OCI-LY3 (cell line): Measurements from ENCODE around the gene CHRNB1.
A peak's percentile ranks its signal among the peaks of the same experiment; 100 is the strongest.

Source experiments
- H2AFZ ChIP-seq: fragments of 200-600, 300-600 bp; shearing (Covaris generic); 2 replicates; pipeline ENCODE4 v1.6.0; 2014; ENCODE audit warnings: antibody characterized with exemption, low read depth, low read length
- H3K27ac ChIP-seq: fragments of 200-600, 300-600 bp; sonication (generic); 2 replicates; pipeline ENCODE4 v1.5.1; 2014; ENCODE audit warnings: mild to moderate bottlenecking, low read length, moderate library complexity, mixed read lengths
- H3K27me3 ChIP-seq: fragments of 200-600, 300-600 bp; sonication (generic); 2 replicates; pipeline ENCODE4 v1.6.1; 2014; ENCODE audit warnings: low read depth, low read length, mixed read lengths
- H3K36me3 ChIP-seq: fragments of 200-600, 300-600 bp; sonication (generic); replicated peaks from 2 replicates; pipeline ENCODE3; 2014; ENCODE audit warnings: low read depth, low read length, mixed read lengths
- H3K4me1 ChIP-seq: fragments of 300-600, 200-600 bp; sonication (generic); 2 replicates; pipeline ENCODE4 v1.6.1; 2014; ENCODE audit warnings: low read length, mixed read lengths
- H3K4me2 ChIP-seq: fragments of 200-600, 300-600 bp; sonication (generic); 2 replicates; pipeline ENCODE4 v1.6.1; 2014; ENCODE audit warnings: low read length, mixed read lengths
- H3K4me3 ChIP-seq: fragments of 300-600, 200-600 bp; sonication (generic); 2 replicates; pipeline ENCODE4 v1.5.1; 2014; ENCODE audit warnings: antibody characterized with exemption, mild to moderate bottlenecking, low read length, moderate library complexity
- H3K79me2 ChIP-seq: fragments of 300-600, 200-600 bp; shearing (Covaris generic); 2 replicates; pipeline ENCODE4 v1.6.1; 2014; ENCODE audit warnings: mild to moderate bottlenecking, low read length, mixed read lengths
- H3K9ac ChIP-seq: fragments of 300-600, 200-600 bp; shearing (Covaris generic); 2 replicates; pipeline ENCODE4 v1.6.0; 2014; ENCODE audit warnings: mild to moderate bottlenecking, low read length, moderate library complexity
- H3K9me3 ChIP-seq: fragments of 200-600, 300-600 bp; shearing (Covaris generic); 2 replicates; pipeline ENCODE4 v1.6.1; 2014; ENCODE audit warnings: low read length, mixed read lengths; ENCODE audit not compliant: insufficient read depth
- H4K20me1 ChIP-seq: fragments of 200-600, 300-600 bp; sonication (generic); 2 replicates; pipeline ENCODE4 v1.6.1; 2016; ENCODE audit warnings: low read length, mixed read lengths; ENCODE audit not compliant: insufficient read depth
- CTCF ChIP-seq: fragments of 200-600, 300-600 bp; sonication (generic); IDR thresholded peaks from 2 replicates; pipeline ENCODE4 v1.5.1; 2014; ENCODE audit warnings: antibody characterized with exemption, low read length, low read depth
- EZH2phosphoT487 ChIP-seq: fragments of 200-600 bp; shearing (Covaris generic); IDR thresholded peaks from 2 replicates; pipeline ENCODE4 v1.6.1; 2018; ENCODE audit warnings: antibody characterized with exemption, mixed run types, low read depth

Gene CHRNB1

GRCh38 chr17:7483255-7484066 is 38.6 kb downstream of the CHRNB1 start:
- H3K36me3 ChIP-seq = no peaks in the 10 kb centered on the region
- peaks cover 20% of the 10 kb centered on the region for H3K4me1 ChIP-seq
- no peak for TF ChIP-seq CTCF
- TF ChIP-seq EZH2phosphoT487 = no peak
- H4K20me1 ChIP-seq = peaks cover 13% of the 10 kb centered on the region
- H3K27me3 ChIP-seq = no peaks in the 10 kb centered on the region
- H3K79me2 ChIP-seq = peaks cover 54% of the 10 kb centered on the region
- peak overlapping the region; percentile 100 for H3K4me3 ChIP-seq
- H3K4me2 ChIP-seq = peak overlapping the region; percentile 85
- no peaks in the 10 kb centered on the region for H3K9me3 ChIP-seq
- H3K9ac ChIP-seq = peak overlapping the region; percentile 100
- H2AFZ ChIP-seq = peak overlapping the region; percentile 71; the same call in 1 of the 2 replicates
- H3K27ac ChIP-seq = peak overlapping the region; percentile 93

- peak within 1 kb of the TSS; percentile 88 for H3K4me2 ChIP-seq
- H3K79me2 ChIP-seq = peaks cover 54% of the 10 kb centered on the region
- H3K4me3 ChIP-seq = peak within 1 kb of the TSS; percentile 100
- no peaks in the 10 kb centered on the region for H3K9me3 ChIP-seq
- no peaks in the 10 kb centered on the region for H3K27me3 ChIP-seq
- TF ChIP-seq EZH2phosphoT487 (no peak), CTCF (no peak)
- H3K36me3 ChIP-seq = no peaks in the 10 kb centered on the region
- peaks cover 18% of the 10 kb centered on the region for H4K20me1 ChIP-seq
- peaks cover 18% of the 10 kb centered on the region for H3K4me1 ChIP-seq
- peak within 1 kb of the TSS; percentile 71; the same call in 1 of the 2 replicates for H2AFZ ChIP-seq
- H3K27ac ChIP-seq = peak within 1 kb of the TSS; percentile 93
- peak within 1 kb of the TSS; percentile 100 for H3K9ac ChIP-seq
Measured at GRCh38 chr17:7484067-7484918, 39.4 kb downstream of the CHRNB1 start, which contains the start of gene POLR2A. Gene POLR2A (plus strand): TSS chr17:7484366.

- Histone ChIP-seq H2AFZ (no peak overlapping the region), H3K27ac (peak overlapping the region; percentile 93), H4K20me1 (peaks cover 23% of the 10 kb centered on the region), H3K4me3 (peak overlapping the region; percentile 100), H3K9ac (peak overlapping the region; percentile 100), H3K4me1 (peaks cover 17% of the 10 kb centered on the region), H3K9me3 (no peaks in the 10 kb centered on the region), H3K36me3 (no peaks in the 10 kb centered on the region), H3K4me2 (peak overlapping the region; percentile 88), H3K27me3 (no peaks in the 10 kb centered on the region), H3K79me2 (peaks cover 57% of the 10 kb centered on the region)
- TF ChIP-seq CTCF = no peak
Measured at GRCh38 chr17:7484919-7485377, 40.1 kb downstream of the CHRNB1 start.

- Histone ChIP-seq H3K4me2 (peak overlapping the region; percentile 80), H4K20me1 (peaks cover 33% of the 10 kb centered on the region), H3K27me3 (no peaks in the 10 kb centered on the region), H3K4me3 (peak overlapping the region; percentile 100), H2AFZ (no peak overlapping the region), H3K9ac (peak overlapping the region; percentile 40), H3K79me2 (peaks cover 66% of the 10 kb centered on the region), H3K9me3 (no peaks in the 10 kb centered on the region), H3K4me1 (peaks cover 13% of the 10 kb centered on the region), H3K36me3 (peaks cover 4% of the 10 kb centered on the region), H3K27ac (no peak overlapping the region)
- TF ChIP-seq CTCF (no peak), EZH2phosphoT487 (no peak)
Measured at GRCh38 chr17:7486181-7486580, 41.3 kb downstream of the CHRNB1 start.
